ENCODE results near the gene AREL1.

Gene AREL1

GRCh38 chr14:74634964-74635363 lies 77.9 kb downstream of the AREL1 start:
- H3K4me1 ChIP-seq = peaks cover 3% of the 10 kb centered on the region; the same call in 1 of the 2 replicates
- DNase-seq = no peak
- H3K4me3 ChIP-seq (ENCODE audit: low read depth, low read length) = no peak overlapping the region
- no peaks in the 10 kb centered on the region for H3K36me3 ChIP-seq
- no peaks in the 10 kb centered on the region for H3K27me3 ChIP-seq
- H3K9me3 ChIP-seq = no peaks in the 10 kb centered on the region
- no peak for TF ChIP-seq CTCF (IDR thresholded peaks at IDR 0.05; ENCODE audit: low read depth, low read length)

- Histone ChIP-seq H3K27me3 (no peaks in the 10 kb centered on the region), H3K4me1 (peaks cover 3% of the 10 kb centered on the region; the same call in 1 of the 2 replicates), H3K36me3 (no peaks in the 10 kb centered on the region), H3K4me3 (ENCODE audit: low read depth, low read length) (no peak overlapping the region), H3K9me3 (no peaks in the 10 kb centered on the region)
- DNase-seq = no peak
- TF ChIP-seq CTCF (IDR thresholded peaks at IDR 0.05; ENCODE audit: low read depth, low read length) = no peak
These were observed 78.4 kb downstream of the AREL1 start for GRCh38 chr14:74634481-74634880.

- no peak for DNase-seq
- no peaks in the 10 kb centered on the region for H3K27me3 ChIP-seq
- no peak overlapping the region for H3K4me3 ChIP-seq (ENCODE audit: low read depth, low read length)
- TF ChIP-seq CTCF (IDR thresholded peaks at IDR 0.05; ENCODE audit: low read depth, low read length) = no peak
- H3K9me3 ChIP-seq = no peaks in the 10 kb centered on the region
- no peaks in the 10 kb centered on the region for H3K36me3 ChIP-seq
- no peaks in the 10 kb centered on the region for H3K4me1 ChIP-seq
These were observed 81.8 kb downstream of the AREL1 start for GRCh38 chr14:74630881-74631690.

GRCh38 chr14:74628418-74628817 lies 84.5 kb downstream of the AREL1 start:
- Histone ChIP-seq H3K4me3 (ENCODE audit: low read depth, low read length) (no peak overlapping the region), H3K27me3 (no peaks in the 10 kb centered on the region), H3K9me3 (no peaks in the 10 kb centered on the region), H3K4me1 (no peaks in the 10 kb centered on the region), H3K36me3 (no peaks in the 10 kb centered on the region)
- TF ChIP-seq CTCF (IDR thresholded peaks at IDR 0.05; ENCODE audit: low read depth, low read length) = no peak
- no peak for DNase-seq

GRCh38 chr14:74627076-74627475 lies 85.8 kb downstream of the AREL1 start:
- H3K4me1 ChIP-seq = no peaks in the 10 kb centered on the region
- no peak overlapping the region for H3K4me3 ChIP-seq (ENCODE audit: low read depth, low read length)
- no peaks in the 10 kb centered on the region for H3K9me3 ChIP-seq
- H3K36me3 ChIP-seq = no peaks in the 10 kb centered on the region
- no peaks in the 10 kb centered on the region for H3K27me3 ChIP-seq
- DNase-seq = no peak
- no peak for TF ChIP-seq CTCF (IDR thresholded peaks at IDR 0.05; ENCODE audit: low read depth, low read length)

- no peak for TF ChIP-seq CTCF (IDR thresholded peaks at IDR 0.05; ENCODE audit: low read depth, low read length)
- DNase-seq = no peak
- no peaks in the 10 kb centered on the region for H3K9me3 ChIP-seq
- H3K4me3 ChIP-seq (ENCODE audit: low read depth, low read length) = no peak overlapping the region
- H3K36me3 ChIP-seq = no peaks in the 10 kb centered on the region
- no peaks in the 10 kb centered on the region for H3K27me3 ChIP-seq
- no peaks in the 10 kb centered on the region for H3K4me1 ChIP-seq
These were observed 90.6 kb downstream of the AREL1 start for GRCh38 chr14:74622257-74622656.

Data from BE2C (cell line).